HepG2 (cell line): Measurements from ENCODE around the gene TEDC1. TPM values are rescaled to one million over a fixed set of nuclear protein-coding genes. Genes with fewer than 3 reads are reported as not detected.

Experiments used
- ARID4A ChIP-seq: sonication (generic); formaldehyde crosslinking; IDR thresholded peaks from 2 replicates; pipeline ENCODE4 v1.5.0; 2020; ENCODE audit warnings: mild to moderate bottlenecking, missing genetic modification reagents, borderline replicate concordance
- BRD4 ChIP-seq: sonication (generic); formaldehyde crosslinking; IDR thresholded peaks from 2 replicates; pipeline ENCODE4 v1.4.0; 2020; ENCODE audit warnings: missing genetic modification reagents
- CBFB ChIP-seq: sonication (generic); formaldehyde crosslinking; IDR thresholded peaks from 2 replicates; pipeline ENCODE4 v1.4.0; 2020; ENCODE audit warnings: missing genetic modification reagents
- HDAC6 ChIP-seq: fragments of 200-600 bp; sonication (generic); IDR thresholded peaks from 2 replicates; pipeline ENCODE4 v1.7.0; 2017; ENCODE audit warnings: mild to moderate bottlenecking, antibody characterized with exemption, low read length, low read depth
- HNRNPLL ChIP-seq: fragments of 200-400 bp; formaldehyde crosslinking; IDR thresholded peaks from 2 replicates; pipeline ENCODE4 v1.6.1; 2017; ENCODE audit warnings: mild to moderate bottlenecking, low read depth, low read length; ENCODE audit not compliant: poor library complexity, severe bottlenecking
- KDM2A ChIP-seq: sonication (generic); formaldehyde crosslinking; IDR thresholded peaks from 2 replicates; pipeline ENCODE4 v1.4.0; 2020; ENCODE audit warnings: low read depth, missing genetic modification reagents, borderline replicate concordance
- MED8 ChIP-seq: sonication (generic); formaldehyde crosslinking; IDR thresholded peaks from 2 replicates; pipeline ENCODE4 v1.8.1; 2023; ENCODE audit warnings: mild to moderate bottlenecking, missing genetic modification reagents; ENCODE audit not compliant: insufficient replicate concordance
- MXI1 ChIP-seq: IDR thresholded peaks from 3 replicates; pipeline ENCODE4 v1.6.1; 2012; ENCODE audit warnings: low read depth, low read length, inconsistent platforms, borderline replicate concordance
- NBN ChIP-seq: fragments of 450-650 bp; conservative IDR thresholded peaks from 2 replicates; pipeline ENCODE4 v1.6.1; 2017
- NFE2L2 ChIP-seq: fragments of 150-350 bp; IDR thresholded peaks from 2 replicates; pipeline ENCODE4 v1.6.1; 2014; ENCODE audit warnings: low read length
- NRL ChIP-seq: sonication (generic); formaldehyde crosslinking; IDR thresholded peaks from 2 replicates; pipeline ENCODE4 v1.5.0; 2020; ENCODE audit warnings: missing genetic modification reagents, mild to moderate bottlenecking, moderate library complexity, borderline replicate concordance
- PAXIP1 ChIP-seq: sonication (generic); formaldehyde crosslinking; conservative IDR thresholded peaks from 2 replicates; pipeline ENCODE4 v1.4.0; 2020; ENCODE audit warnings: mild to moderate bottlenecking, missing genetic modification reagents, moderate library complexity
- RFX5 ChIP-seq: IDR thresholded peaks from 2 replicates; pipeline ENCODE4 v1.6.1; 2011; ENCODE audit warnings: low read depth, low read length, improper control_type of control experiment
- SAP130 ChIP-seq: IDR thresholded peaks from 2 replicates; pipeline ENCODE4 v1.6.1; 2016; ENCODE audit warnings: low read depth
- SRSF9 ChIP-seq: fragments of 200-400 bp; formaldehyde crosslinking; IDR thresholded peaks from 2 replicates; pipeline ENCODE4 v1.6.1; 2018; ENCODE audit warnings: borderline replicate concordance, mild to moderate bottlenecking, low read depth, low read length; ENCODE audit not compliant: insufficient read depth, poor library complexity, severe bottlenecking
- SYNCRIP ChIP-seq: fragments of 200-400 bp; formaldehyde crosslinking; IDR thresholded peaks from 2 replicates; pipeline ENCODE4 v1.6.1; 2018; ENCODE audit warnings: mild to moderate bottlenecking, low read depth, low read length; ENCODE audit not compliant: insufficient read depth
- ZNF124 ChIP-seq: sonication (generic); formaldehyde crosslinking; IDR thresholded peaks from 2 replicates; pipeline ENCODE4 v1.4.0; 2020; ENCODE audit warnings: missing genetic modification reagents
- ZNF326 ChIP-seq: sonication (generic); formaldehyde crosslinking; IDR thresholded peaks from 2 replicates; pipeline ENCODE4 v1.4.0; 2020; ENCODE audit warnings: missing genetic modification reagents, borderline replicate concordance
- ZNF501 ChIP-seq: sonication (generic); formaldehyde crosslinking; IDR thresholded peaks from 2 replicates; pipeline ENCODE4 v1.5.1; 2020; ENCODE audit warnings: mild to moderate bottlenecking, moderate library complexity, missing genetic modification reagents
- ZNF572 ChIP-seq: sonication (generic); formaldehyde crosslinking; IDR thresholded peaks from 2 replicates; pipeline ENCODE4 v1.5.1; 2020; ENCODE audit warnings: mild to moderate bottlenecking, missing genetic modification reagents
- ZNF678 ChIP-seq: sonication (generic); formaldehyde crosslinking; IDR thresholded peaks from 2 replicates; pipeline ENCODE4 v1.4.0; 2020; ENCODE audit warnings: mild to moderate bottlenecking, missing genetic modification reagents
- ZNF781 ChIP-seq: sonication (generic); formaldehyde crosslinking; IDR thresholded peaks from 2 replicates; pipeline ENCODE4 v1.5.1; 2020; ENCODE audit warnings: borderline replicate concordance, mild to moderate bottlenecking, missing genetic modification reagents; ENCODE audit errors: not compliant biosample characterization
- ZSCAN31 ChIP-seq: sonication (generic); formaldehyde crosslinking; IDR thresholded peaks from 2 replicates; pipeline ENCODE4 v1.5.0; 2020; ENCODE audit warnings: low read depth, mild to moderate bottlenecking, missing genetic modification reagents
- polyA plus RNA-seq, 8 experiments: library from polyadenylated mRNA; depleted of rRNA in 3 of 8; stranded (reverse) in 7 of 8; unstranded in 1 of 8; fragments of >200 nt; fragmentation: Illumina TruSeq in 4 of 8; extraction: Trizol in 4 of 8; gene quantifications; 2 replicates each; pipeline versions ENCODE4 v1.2.1 to v1.2.3, GENCODE V29; 2011 to 2016; ENCODE audit warnings: low read depth in 4 of 8, missing spikeins in 1 of 8, mixed read lengths in 1 of 8; ENCODE audit not compliant: insufficient read depth in 1 of 8
- total RNA-seq, 5 experiments: library from RNA; depleted of rRNA; stranded (reverse); fragments of >200 nt; fragmentation: Illumina TruSeq; extraction: Trizol; gene quantifications; 2 replicates each; pipeline ENCODE4 v1.2.3, GENCODE V29; 2016; ENCODE audit warnings: low read depth in 1 of 5

TEDC1 gene
- total and polyA plus RNA-seq, 2 of the 13 experiments (the other 11 are each of a cell fraction or from before 2014, with no cell fraction given) = 5.7 to 27.4 TPM

DNA sequence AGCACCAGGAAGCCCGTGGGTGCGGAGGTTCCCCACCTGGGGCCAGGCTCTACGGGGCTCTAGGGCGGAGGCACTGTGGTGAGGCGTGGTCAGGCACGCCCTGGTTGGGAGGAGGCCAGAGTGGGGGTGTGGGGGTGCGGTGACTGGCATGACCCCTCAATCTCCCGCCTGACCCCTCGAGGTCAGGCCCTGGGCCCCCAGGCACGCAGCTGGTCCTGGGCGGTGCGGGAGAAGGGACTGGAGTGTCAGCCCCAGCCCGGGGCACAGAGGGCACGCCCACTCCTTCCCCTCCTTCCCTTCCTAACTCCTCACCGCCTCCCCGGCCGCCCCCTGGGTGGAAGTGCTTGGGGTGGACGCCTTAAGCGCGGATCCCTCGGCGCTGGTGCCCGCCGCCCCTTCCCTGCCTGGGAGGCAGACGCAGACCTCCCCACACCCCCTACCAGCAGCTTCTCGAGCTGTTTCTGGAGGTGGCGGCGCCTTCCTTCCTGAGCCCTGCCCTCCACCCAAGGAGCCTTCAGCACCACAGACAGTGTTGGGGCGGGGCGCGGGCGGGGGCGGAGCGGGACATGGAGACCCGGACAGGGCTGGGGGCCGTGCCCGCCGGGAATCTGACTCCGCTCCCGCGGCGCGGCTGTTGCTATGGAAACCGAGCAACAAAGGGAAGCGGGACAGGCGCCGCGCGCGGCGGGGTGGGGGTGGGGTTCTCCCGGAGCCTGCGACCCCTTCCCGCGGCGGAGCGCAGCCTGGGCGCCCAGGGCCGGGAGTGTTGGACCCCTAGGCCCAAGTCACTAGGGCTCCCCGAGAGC is 17.2 kb upstream of the TEDC1 start (continued):
- TF ChIP-seq ARID4A (CRISPR knock-in tag) = peak; percentile 74
- TF ChIP-seq ZNF501 (CRISPR knock-in tag) = no peak
- TF ChIP-seq SRSF9 = no peak
- no peak for TF ChIP-seq KDM2A (CRISPR knock-in tag)
- no peak for TF ChIP-seq MED8
- no peak for TF ChIP-seq HDAC6
- peak; percentile 80; the same call in 1 of the 2 replicates for TF ChIP-seq RFX5
- TF ChIP-seq NFE2L2 = no peak
- 0 out of 2 replicates have a peak, but pooled peaks have one; percentile 34 for TF ChIP-seq NRL (CRISPR knock-in tag)
- TF ChIP-seq PAXIP1 (CRISPR knock-in tag) = no peak
- no peak for TF ChIP-seq ZNF124
- TF ChIP-seq SYNCRIP = no peak
- no peak for TF ChIP-seq ZNF781 (CRISPR knock-in tag)
- peak; percentile 30 for TF ChIP-seq HNRNPLL
- peak; percentile 81; the same call in 2 of the 3 replicates for TF ChIP-seq MXI1
- TF ChIP-seq NBN = no peak
- no peak for TF ChIP-seq ZSCAN31 (CRISPR knock-in tag)
- no peak for TF ChIP-seq ZNF678
- TF ChIP-seq ZNF326 = no peak
- TF ChIP-seq BRD4 = no peak
- no peak for TF ChIP-seq ZNF572 (CRISPR knock-in tag)
- peak; percentile 62 for TF ChIP-seq SAP130 (CRISPR knock-in tag)
- TF ChIP-seq CBFB (CRISPR knock-in tag) = no peak
